Measurements from ENCODE around the gene GAB3.

- TF ChIP-seq CTCF (IDR thresholded peaks at IDR 0.05 in 4 of 5, conservative IDR thresholded peaks at IDR 0.05 in 1 of 5) = no peak
- no peak for TF ChIP-seq POLR2A (IDR thresholded peaks at IDR 0.05)
Observed at GRCh38 chrX:154655346-154655745, 95.5 kb downstream of the GAB3 start.

Measured in gastrocnemius medialis (tissue), 4 donors.